ENCODE data around the gene TMEM50A.

DNA sequence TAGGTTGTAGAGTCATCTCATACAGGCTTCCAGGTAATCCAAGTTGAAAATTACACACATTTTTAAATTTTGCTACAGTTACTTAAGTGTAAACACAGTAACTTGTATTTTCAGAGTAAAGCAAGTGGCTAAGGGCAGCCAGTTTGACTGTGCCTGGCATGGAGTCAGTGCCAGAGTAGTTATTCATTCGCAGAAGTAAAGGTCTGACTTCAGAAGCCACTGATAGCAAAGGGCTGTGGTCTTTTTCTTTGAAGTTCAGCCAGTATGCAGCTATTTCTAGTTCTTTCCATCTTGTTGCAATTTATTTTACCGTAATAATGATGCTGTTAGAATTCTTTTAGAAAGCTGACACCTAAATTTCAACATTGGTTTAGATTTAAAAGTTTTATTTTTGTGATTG, 9.4 kb downstream of the TMEM50A start:
- TF ChIP-seq FOXK2 (IDR thresholded peaks at IDR 0.05) (no peak), ZNF768 (CRISPR knock-in tag; IDR thresholded peaks at IDR 0.05) (no peak), RORA (CRISPR knock-in tag; IDR thresholded peaks at IDR 0.05) (no peak), EZH2 (conservative IDR thresholded peaks at IDR 0.05; ENCODE audit: low read depth, low read length) (no peak), HDAC6 (IDR thresholded peaks at IDR 0.05; ENCODE audit: low read depth, low read length) (no peak), ZBTB42 (CRISPR knock-in tag; IDR thresholded peaks at IDR 0.05) (no peak), ZSCAN29 (CRISPR knock-in tag; conservative IDR thresholded peaks at IDR 0.05) (no peak), CBX5 (CRISPR knock-in tag; IDR thresholded peaks at IDR 0.05; ENCODE audit: borderline replicate concordance) (no peak), ARHGAP35 (CRISPR knock-in tag; IDR thresholded peaks at IDR 0.05; ENCODE audit: borderline replicate concordance) (no peak)
- TF ChIP-seq, protein P1, sequence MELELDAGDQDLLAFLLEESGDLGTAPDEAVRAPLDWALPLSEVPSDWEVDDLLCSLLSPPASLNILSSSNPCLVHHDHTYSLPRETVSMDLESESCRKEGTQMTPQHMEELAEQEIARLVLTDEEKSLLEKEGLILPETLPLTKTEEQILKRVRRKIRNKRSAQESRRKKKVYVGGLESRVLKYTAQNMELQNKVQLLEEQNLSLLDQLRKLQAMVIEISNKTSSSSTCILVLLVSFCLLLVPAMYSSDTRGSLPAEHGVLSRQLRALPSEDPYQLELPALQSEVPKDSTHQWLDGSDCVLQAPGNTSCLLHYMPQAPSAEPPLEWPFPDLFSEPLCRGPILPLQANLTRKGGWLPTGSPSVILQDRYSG (CRISPR knock-in tag; IDR thresholded peaks at IDR 0.05), result no peak
- TF ChIP-seq, protein P2, sequence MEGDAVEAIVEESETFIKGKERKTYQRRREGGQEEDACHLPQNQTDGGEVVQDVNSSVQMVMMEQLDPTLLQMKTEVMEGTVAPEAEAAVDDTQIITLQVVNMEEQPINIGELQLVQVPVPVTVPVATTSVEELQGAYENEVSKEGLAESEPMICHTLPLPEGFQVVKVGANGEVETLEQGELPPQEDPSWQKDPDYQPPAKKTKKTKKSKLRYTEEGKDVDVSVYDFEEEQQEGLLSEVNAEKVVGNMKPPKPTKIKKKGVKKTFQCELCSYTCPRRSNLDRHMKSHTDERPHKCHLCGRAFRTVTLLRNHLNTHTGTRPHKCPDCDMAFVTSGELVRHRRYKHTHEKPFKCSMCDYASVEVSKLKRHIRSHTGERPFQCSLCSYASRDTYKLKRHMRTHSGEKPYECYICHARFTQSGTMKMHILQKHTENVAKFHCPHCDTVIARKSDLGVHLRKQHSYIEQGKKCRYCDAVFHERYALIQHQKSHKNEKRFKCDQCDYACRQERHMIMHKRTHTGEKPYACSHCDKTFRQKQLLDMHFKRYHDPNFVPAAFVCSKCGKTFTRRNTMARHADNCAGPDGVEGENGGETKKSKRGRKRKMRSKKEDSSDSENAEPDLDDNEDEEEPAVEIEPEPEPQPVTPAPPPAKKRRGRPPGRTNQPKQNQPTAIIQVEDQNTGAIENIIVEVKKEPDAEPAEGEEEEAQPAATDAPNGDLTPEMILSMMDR (CRISPR knock-in tag; IDR thresholded peaks at IDR 0.05), result no peak
- TF ChIP-seq, protein P3, sequence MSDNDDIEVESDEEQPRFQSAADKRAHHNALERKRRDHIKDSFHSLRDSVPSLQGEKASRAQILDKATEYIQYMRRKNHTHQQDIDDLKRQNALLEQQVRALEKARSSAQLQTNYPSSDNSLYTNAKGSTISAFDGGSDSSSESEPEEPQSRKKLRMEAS (IDR thresholded peaks at IDR 0.05), result no peak
- TF ChIP-seq, protein P4, sequence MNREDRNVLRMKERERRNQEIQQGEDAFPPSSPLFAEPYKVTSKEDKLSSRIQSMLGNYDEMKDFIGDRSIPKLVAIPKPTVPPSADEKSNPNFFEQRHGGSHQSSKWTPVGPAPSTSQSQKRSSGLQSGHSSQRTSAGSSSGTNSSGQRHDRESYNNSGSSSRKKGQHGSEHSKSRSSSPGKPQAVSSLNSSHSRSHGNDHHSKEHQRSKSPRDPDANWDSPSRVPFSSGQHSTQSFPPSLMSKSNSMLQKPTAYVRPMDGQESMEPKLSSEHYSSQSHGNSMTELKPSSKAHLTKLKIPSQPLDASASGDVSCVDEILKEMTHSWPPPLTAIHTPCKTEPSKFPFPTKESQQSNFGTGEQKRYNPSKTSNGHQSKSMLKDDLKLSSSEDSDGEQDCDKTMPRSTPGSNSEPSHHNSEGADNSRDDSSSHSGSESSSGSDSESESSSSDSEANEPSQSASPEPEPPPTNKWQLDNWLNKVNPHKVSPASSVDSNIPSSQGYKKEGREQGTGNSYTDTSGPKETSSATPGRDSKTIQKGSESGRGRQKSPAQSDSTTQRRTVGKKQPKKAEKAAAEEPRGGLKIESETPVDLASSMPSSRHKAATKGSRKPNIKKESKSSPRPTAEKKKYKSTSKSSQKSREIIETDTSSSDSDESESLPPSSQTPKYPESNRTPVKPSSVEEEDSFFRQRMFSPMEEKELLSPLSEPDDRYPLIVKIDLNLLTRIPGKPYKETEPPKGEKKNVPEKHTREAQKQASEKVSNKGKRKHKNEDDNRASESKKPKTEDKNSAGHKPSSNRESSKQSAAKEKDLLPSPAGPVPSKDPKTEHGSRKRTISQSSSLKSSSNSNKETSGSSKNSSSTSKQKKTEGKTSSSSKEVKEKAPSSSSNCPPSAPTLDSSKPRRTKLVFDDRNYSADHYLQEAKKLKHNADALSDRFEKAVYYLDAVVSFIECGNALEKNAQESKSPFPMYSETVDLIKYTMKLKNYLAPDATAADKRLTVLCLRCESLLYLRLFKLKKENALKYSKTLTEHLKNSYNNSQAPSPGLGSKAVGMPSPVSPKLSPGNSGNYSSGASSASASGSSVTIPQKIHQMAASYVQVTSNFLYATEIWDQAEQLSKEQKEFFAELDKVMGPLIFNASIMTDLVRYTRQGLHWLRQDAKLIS (CRISPR knock-in tag; IDR thresholded peaks at IDR 0.05), result no peak
